GM23338 (cell line): ENCODE measurements around the gene FARS2. TPM values are rescaled to one million over a fixed set of nuclear protein-coding genes. Genes with fewer than 3 reads are reported as not detected.

Experiments used
- ATAC-seq: fragments of 200-7000 bp; cut with Tn5 transposase; 3 replicates; pipeline ENCODE4 v1.9.1; 2020
- DNase-seq: peaks from one replicate; pipeline ENCODE4 v3.0.0-alpha.2; 2015; ENCODE audit warnings: low spot score
- H2AFZ ChIP-seq: fragments of 200-600 bp; sonication (generic); 2 replicates; pipeline ENCODE4 v1.8.0; 2016; ENCODE audit warnings: antibody characterized with exemption, mild to moderate bottlenecking, moderate library complexity
- H3F3A ChIP-seq: fragments of 200-600 bp; sonication (generic); replicated peaks from 2 replicates; pipeline ENCODE4 v1.8.0; 2017; ENCODE audit warnings: antibody characterized with exemption, mixed run types, low read depth
- H3K27ac ChIP-seq: fragments of 200-600 bp; sonication (generic); 2 replicates; pipeline ENCODE4 v1.6.1; 2016; ENCODE audit warnings: low read depth
- H3K27me3 ChIP-seq: fragments of 200-600 bp; sonication (generic); 2 replicates; pipeline ENCODE4 v1.8.0; 2016; ENCODE audit warnings: mild to moderate bottlenecking, mixed run types, moderate library complexity; ENCODE audit not compliant: insufficient read depth
- H3K36me3 ChIP-seq: fragments of 200-600 bp; sonication (generic); 2 replicates; pipeline ENCODE4 v1.8.0; 2016; ENCODE audit warnings: mild to moderate bottlenecking; ENCODE audit not compliant: insufficient read depth
- H3K4me1 ChIP-seq: fragments of 200-600 bp; sonication (generic); 2 replicates; pipeline ENCODE4 v1.8.0; 2016; ENCODE audit warnings: mild to moderate bottlenecking, moderate library complexity; ENCODE audit not compliant: insufficient read depth
- H3K4me2 ChIP-seq: fragments of 200-600 bp; sonication (generic); 2 replicates; pipeline ENCODE4 v1.7.1; 2017; ENCODE audit warnings: mixed run types
- H3K4me3 ChIP-seq: fragments of 200-600 bp; sonication (generic); 2 replicates; pipeline ENCODE4 v1.6.1; 2016; ENCODE audit warnings: mixed run types
- H3K79me2 ChIP-seq: fragments of 200-600 bp; sonication (generic); replicated peaks from 2 replicates; pipeline ENCODE4 v1.8.0; 2017; ENCODE audit warnings: mild to moderate bottlenecking; ENCODE audit not compliant: insufficient read depth
- H3K9me2 ChIP-seq: fragments of 200-600 bp; sonication (generic); 2 replicates; pipeline ENCODE4 v1.8.0; 2017; ENCODE audit not compliant: insufficient read depth
- H4K20me1 ChIP-seq: fragments of 200-600 bp; sonication (generic); replicated peaks from 2 replicates; pipeline ENCODE4 v1.8.0; 2017; ENCODE audit warnings: mild to moderate bottlenecking; ENCODE audit not compliant: insufficient read depth
- H3K27ac Mint-ChIP-seq: 2 replicates; pipeline ENCODE4 v1.8.0; 2020; ENCODE audit warnings: inconsistent platforms, mild to moderate bottlenecking, moderate library complexity, mixed read lengths
- H3K27me3 Mint-ChIP-seq: 3 replicates; pipeline ENCODE4 v1.8.0; 2022; ENCODE audit warnings: low read depth, mild to moderate bottlenecking, moderate library complexity, mixed read lengths, inconsistent platforms; ENCODE audit not compliant: insufficient read depth, poor library complexity
- H3K36me3 Mint-ChIP-seq: 3 replicates; pipeline ENCODE4 v1.8.0; 2021; ENCODE audit warnings: low read depth, mild to moderate bottlenecking, inconsistent platforms, moderate library complexity, mixed read lengths
- H3K4me1 Mint-ChIP-seq: 3 replicates; pipeline ENCODE4 v1.8.0; 2020; ENCODE audit warnings: mild to moderate bottlenecking, inconsistent platforms, mixed read lengths
- H3K4me3 Mint-ChIP-seq: 3 replicates; pipeline ENCODE4 v1.8.0; 2021; ENCODE audit warnings: moderate library complexity, mild to moderate bottlenecking, inconsistent platforms, mixed read lengths
- H3K9me3 Mint-ChIP-seq: 3 replicates; pipeline ENCODE4 v1.8.0; 2020; ENCODE audit warnings: moderate library complexity, mild to moderate bottlenecking, inconsistent platforms, mixed read lengths
- CREB1 ChIP-seq: fragments of 250-450 bp; sonication (Bioruptor Pico); IDR thresholded peaks from 2 replicates; pipeline ENCODE4 v1.5.0; 2020; ENCODE audit warnings: low read depth, mild to moderate bottlenecking, moderate library complexity
- JUNB ChIP-seq: IDR thresholded peaks from one replicate; pipeline ENCODE4 v1.6.1; 2016; ENCODE audit warnings: antibody characterized with exemption; ENCODE audit not compliant: unreplicated experiment
- NANOG ChIP-seq: IDR thresholded peaks from 2 replicates; pipeline ENCODE4 v1.6.1; 2016; ENCODE audit warnings: antibody characterized with exemption, borderline replicate concordance
- ZNF114 ChIP-seq: fragments of 250-450 bp; sonication (Bioruptor Pico); IDR thresholded peaks from 2 replicates; pipeline ENCODE4 v1.5.0; 2020; ENCODE audit warnings: mild to moderate bottlenecking, moderate library complexity
- polyA plus RNA-seq: library from polyadenylated mRNA; unstranded; fragments of >200 nt; fragmentation: Nextera tagmentation; extraction: Ambion mirVana; gene quantifications from 2 replicates; pipeline ENCODE4 v1.2.1, GENCODE V29; 2016
- total RNA-seq: library from RNA; depleted of rRNA; stranded (reverse); fragments of >200 nt; shearing (Covaris generic); gene quantifications from 2 replicates; pipeline ENCODE4 v1.2.3, GENCODE V29; 2014
- TF ChIP-seq, protein P1 (sequence below), 2 experiments: fragments of 200-600 bp in 1 of 2; sonication (generic) in 1 of 2; conservative IDR thresholded peaks; 2 replicates each; pipeline versions ENCODE4 v1.5.1 to v1.6.1; 2016 to 2017; ENCODE audit warnings: antibody characterized with exemption in 2 of 2, low read depth in 2 of 2, mild to moderate bottlenecking in 2 of 2, moderate library complexity in 1 of 2
- TF ChIP-seq, protein P2 (sequence below): fragments of 250-450 bp; sonication (Bioruptor Pico); IDR thresholded peaks from 2 replicates; pipeline ENCODE4 v1.5.0; 2020; ENCODE audit warnings: mild to moderate bottlenecking, moderate library complexity
- TF ChIP-seq, protein P3 (sequence below): IDR thresholded peaks from one replicate; pipeline ENCODE4 v1.6.1; 2018; ENCODE audit warnings: antibody characterized with exemption; ENCODE audit not compliant: unreplicated experiment

FARS2 gene
- total and polyA plus RNA-seq, 2 experiments from 2014 or later: 7.6 to 19.0 TPM

DNA sequence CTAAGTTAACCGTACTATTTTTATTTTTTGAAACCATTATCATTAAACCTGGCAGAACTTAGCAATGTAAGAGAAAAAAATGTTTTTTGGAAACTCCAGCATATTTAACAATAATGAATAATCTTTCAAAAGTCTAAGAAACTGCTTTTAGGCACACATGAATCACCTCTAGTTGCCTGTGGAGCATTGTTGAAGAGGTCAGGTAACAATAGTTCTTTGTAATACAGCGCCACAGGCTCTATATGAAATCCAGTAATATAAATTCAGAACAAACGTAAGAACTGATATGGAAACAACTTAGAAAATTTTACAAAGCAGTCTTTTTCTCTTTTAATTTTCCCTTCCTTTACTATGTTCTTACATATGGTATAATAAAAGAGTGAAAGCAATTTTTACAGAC is 10.9 kb upstream of the FARS2 start:
- Mint-ChIP-seq H3K4me3 (no peak overlapping the region), H3K27ac (no peak overlapping the region), H3K27me3 (no peaks in the 10 kb centered on the region), H3K9me3 (peaks cover 2% of the 10 kb centered on the region; the same call in 2 of the 3 replicates), H3K4me1 (peaks cover 7% of the 10 kb centered on the region; the same call in 2 of the 3 replicates), H3K36me3 (peaks cover 24% of the 10 kb centered on the region)
- Histone ChIP-seq H3K27ac (no peak overlapping the region), H3K79me2 (peaks cover 82% of the 10 kb centered on the region), H3F3A (no peaks in the 10 kb centered on the region), H3K4me1 (no peaks in the 10 kb centered on the region), H3K36me3 (no peaks in the 10 kb centered on the region), H2AFZ (no peak overlapping the region), H3K4me2 (no peak overlapping the region), H3K4me3 (no peak overlapping the region), H3K9me2 (no peaks in the 10 kb centered on the region), H3K27me3 (no peaks in the 10 kb centered on the region), H4K20me1 (peaks cover 55% of the 10 kb centered on the region)
- DNase-seq (no peak), ATAC-seq (no peak)
- TF ChIP-seq JUNB: no peak
- no peak for TF ChIP-seq NANOG
- TF ChIP-seq CREB1 (CRISPR knock-in tag): no peak
- TF ChIP-seq ZNF114 (CRISPR knock-in tag): no peak

DNA sequence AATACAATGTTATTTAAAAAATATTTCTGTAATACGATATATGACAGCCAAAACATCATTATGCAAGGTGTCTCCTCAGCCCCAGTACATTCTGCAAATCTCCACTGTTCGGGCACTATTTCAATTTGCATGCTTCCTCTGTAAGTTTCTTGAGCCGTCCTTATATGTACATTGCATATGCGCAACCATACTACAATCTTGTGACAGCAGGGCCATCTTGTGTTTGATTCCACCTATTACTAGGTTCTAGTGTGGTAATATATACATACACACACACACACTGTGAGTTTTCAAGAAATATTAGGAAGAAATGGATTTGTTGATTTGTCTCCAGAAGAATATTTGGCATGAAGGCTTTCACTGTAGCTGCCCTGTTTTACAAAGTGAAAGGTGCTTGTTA is 10.4 kb upstream of the FARS2 start:
- DNase-seq (no peak), ATAC-seq (no peak)
- H3K27me3 ChIP-seq: no peaks in the 10 kb centered on the region
- H4K20me1 ChIP-seq: peaks cover 55% of the 10 kb centered on the region
- H3K27me3 Mint-ChIP-seq: no peaks in the 10 kb centered on the region
- H2AFZ ChIP-seq: no peak overlapping the region
- no peaks in the 10 kb centered on the region for H3K4me1 ChIP-seq
- TF ChIP-seq, protein P1, sequence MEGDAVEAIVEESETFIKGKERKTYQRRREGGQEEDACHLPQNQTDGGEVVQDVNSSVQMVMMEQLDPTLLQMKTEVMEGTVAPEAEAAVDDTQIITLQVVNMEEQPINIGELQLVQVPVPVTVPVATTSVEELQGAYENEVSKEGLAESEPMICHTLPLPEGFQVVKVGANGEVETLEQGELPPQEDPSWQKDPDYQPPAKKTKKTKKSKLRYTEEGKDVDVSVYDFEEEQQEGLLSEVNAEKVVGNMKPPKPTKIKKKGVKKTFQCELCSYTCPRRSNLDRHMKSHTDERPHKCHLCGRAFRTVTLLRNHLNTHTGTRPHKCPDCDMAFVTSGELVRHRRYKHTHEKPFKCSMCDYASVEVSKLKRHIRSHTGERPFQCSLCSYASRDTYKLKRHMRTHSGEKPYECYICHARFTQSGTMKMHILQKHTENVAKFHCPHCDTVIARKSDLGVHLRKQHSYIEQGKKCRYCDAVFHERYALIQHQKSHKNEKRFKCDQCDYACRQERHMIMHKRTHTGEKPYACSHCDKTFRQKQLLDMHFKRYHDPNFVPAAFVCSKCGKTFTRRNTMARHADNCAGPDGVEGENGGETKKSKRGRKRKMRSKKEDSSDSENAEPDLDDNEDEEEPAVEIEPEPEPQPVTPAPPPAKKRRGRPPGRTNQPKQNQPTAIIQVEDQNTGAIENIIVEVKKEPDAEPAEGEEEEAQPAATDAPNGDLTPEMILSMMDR (conservative IDR thresholded peaks at IDR 0.05; ENCODE audit: low read depth in 2 of 2): no peak
- TF ChIP-seq, protein P2, sequence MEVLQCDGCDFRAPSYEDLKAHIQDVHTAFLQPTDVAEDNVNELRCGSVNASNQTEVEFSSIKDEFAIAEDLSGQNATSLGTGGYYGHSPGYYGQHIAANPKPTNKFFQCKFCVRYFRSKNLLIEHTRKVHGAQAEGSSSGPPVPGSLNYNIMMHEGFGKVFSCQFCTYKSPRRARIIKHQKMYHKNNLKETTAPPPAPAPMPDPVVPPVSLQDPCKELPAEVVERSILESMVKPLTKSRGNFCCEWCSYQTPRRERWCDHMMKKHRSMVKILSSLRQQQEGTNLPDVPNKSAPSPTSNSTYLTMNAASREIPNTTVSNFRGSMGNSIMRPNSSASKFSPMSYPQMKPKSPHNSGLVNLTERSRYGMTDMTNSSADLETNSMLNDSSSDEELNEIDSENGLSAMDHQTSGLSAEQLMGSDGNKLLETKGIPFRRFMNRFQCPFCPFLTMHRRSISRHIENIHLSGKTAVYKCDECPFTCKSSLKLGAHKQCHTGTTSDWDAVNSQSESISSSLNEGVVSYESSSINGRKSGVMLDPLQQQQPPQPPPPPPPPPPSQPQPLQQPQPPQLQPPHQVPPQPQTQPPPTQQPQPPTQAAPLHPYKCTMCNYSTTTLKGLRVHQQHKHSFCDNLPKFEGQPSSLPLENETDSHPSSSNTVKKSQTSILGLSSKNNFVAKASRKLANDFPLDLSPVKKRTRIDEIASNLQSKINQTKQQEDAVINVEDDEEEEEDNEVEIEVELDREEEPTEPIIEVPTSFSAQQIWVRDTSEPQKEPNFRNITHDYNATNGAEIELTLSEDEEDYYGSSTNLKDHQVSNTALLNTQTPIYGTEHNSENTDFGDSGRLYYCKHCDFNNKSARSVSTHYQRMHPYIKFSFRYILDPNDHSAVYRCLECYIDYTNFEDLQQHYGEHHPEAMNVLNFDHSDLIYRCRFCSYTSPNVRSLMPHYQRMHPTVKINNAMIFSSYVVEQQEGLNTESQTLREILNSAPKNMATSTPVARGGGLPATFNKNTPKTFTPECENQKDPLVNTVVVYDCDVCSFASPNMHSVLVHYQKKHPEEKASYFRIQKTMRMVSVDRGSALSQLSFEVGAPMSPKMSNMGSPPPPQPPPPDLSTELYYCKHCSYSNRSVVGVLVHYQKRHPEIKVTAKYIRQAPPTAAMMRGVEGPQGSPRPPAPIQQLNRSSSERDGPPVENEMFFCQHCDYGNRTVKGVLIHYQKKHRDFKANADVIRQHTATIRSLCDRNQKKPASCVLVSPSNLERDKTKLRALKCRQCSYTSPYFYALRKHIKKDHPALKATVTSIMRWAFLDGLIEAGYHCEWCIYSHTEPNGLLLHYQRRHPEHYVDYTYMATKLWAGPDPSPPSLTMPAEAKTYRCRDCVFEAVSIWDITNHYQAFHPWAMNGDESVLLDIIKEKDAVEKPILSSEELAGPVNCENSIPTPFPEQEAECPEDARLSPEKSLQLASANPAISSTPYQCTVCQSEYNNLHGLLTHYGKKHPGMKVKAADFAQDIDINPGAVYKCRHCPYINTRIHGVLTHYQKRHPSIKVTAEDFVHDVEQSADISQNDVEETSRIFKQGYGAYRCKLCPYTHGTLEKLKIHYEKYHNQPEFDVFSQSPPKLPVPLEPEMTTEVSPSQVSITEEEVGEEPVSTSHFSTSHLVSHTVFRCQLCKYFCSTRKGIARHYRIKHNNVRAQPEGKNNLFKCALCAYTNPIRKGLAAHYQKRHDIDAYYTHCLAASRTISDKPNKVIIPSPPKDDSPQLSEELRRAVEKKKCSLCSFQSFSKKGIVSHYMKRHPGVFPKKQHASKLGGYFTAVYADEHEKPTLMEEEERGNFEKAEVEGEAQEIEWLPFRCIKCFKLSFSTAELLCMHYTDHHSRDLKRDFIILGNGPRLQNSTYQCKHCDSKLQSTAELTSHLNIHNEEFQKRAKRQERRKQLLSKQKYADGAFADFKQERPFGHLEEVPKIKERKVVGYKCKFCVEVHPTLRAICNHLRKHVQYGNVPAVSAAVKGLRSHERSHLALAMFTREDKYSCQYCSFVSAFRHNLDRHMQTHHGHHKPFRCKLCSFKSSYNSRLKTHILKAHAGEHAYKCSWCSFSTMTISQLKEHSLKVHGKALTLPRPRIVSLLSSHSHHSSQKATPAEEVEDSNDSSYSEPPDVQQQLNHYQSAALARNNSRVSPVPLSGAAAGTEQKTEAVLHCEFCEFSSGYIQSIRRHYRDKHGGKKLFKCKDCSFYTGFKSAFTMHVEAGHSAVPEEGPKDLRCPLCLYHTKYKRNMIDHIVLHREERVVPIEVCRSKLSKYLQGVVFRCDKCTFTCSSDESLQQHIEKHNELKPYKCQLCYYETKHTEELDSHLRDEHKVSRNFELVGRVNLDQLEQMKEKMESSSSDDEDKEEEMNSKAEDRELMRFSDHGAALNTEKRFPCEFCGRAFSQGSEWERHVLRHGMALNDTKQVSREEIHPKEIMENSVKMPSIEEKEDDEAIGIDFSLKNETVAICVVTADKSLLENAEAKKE (CRISPR knock-in tag): no peak
- TF ChIP-seq, protein P3, sequence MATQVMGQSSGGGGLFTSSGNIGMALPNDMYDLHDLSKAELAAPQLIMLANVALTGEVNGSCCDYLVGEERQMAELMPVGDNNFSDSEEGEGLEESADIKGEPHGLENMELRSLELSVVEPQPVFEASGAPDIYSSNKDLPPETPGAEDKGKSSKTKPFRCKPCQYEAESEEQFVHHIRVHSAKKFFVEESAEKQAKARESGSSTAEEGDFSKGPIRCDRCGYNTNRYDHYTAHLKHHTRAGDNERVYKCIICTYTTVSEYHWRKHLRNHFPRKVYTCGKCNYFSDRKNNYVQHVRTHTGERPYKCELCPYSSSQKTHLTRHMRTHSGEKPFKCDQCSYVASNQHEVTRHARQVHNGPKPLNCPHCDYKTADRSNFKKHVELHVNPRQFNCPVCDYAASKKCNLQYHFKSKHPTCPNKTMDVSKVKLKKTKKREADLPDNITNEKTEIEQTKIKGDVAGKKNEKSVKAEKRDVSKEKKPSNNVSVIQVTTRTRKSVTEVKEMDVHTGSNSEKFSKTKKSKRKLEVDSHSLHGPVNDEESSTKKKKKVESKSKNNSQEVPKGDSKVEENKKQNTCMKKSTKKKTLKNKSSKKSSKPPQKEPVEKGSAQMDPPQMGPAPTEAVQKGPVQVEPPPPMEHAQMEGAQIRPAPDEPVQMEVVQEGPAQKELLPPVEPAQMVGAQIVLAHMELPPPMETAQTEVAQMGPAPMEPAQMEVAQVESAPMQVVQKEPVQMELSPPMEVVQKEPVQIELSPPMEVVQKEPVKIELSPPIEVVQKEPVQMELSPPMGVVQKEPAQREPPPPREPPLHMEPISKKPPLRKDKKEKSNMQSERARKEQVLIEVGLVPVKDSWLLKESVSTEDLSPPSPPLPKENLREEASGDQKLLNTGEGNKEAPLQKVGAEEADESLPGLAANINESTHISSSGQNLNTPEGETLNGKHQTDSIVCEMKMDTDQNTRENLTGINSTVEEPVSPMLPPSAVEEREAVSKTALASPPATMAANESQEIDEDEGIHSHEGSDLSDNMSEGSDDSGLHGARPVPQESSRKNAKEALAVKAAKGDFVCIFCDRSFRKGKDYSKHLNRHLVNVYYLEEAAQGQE: no peak
- H3K27ac Mint-ChIP-seq: no peak overlapping the region
- H3K4me3 Mint-ChIP-seq: no peak overlapping the region
- no peak overlapping the region for H3K4me2 ChIP-seq
- H3K4me1 Mint-ChIP-seq: peaks cover 7% of the 10 kb centered on the region; the same call in 2 of the 3 replicates
- no peak overlapping the region for H3K4me3 ChIP-seq
- peaks cover 24% of the 10 kb centered on the region for H3K36me3 Mint-ChIP-seq
- peaks cover 2% of the 10 kb centered on the region; the same call in 2 of the 3 replicates for H3K9me3 Mint-ChIP-seq
- H3K79me2 ChIP-seq: peaks cover 83% of the 10 kb centered on the region
- H3F3A ChIP-seq: no peaks in the 10 kb centered on the region
- no peaks in the 10 kb centered on the region for H3K9me2 ChIP-seq
- no peaks in the 10 kb centered on the region for H3K36me3 ChIP-seq
- H3K27ac ChIP-seq: no peak overlapping the region
